Measurements from ENCODE around the gene KISS1R.
A peak's percentile ranks its signal among the peaks of the same experiment; 100 is the strongest.

Gene KISS1R

DNA sequence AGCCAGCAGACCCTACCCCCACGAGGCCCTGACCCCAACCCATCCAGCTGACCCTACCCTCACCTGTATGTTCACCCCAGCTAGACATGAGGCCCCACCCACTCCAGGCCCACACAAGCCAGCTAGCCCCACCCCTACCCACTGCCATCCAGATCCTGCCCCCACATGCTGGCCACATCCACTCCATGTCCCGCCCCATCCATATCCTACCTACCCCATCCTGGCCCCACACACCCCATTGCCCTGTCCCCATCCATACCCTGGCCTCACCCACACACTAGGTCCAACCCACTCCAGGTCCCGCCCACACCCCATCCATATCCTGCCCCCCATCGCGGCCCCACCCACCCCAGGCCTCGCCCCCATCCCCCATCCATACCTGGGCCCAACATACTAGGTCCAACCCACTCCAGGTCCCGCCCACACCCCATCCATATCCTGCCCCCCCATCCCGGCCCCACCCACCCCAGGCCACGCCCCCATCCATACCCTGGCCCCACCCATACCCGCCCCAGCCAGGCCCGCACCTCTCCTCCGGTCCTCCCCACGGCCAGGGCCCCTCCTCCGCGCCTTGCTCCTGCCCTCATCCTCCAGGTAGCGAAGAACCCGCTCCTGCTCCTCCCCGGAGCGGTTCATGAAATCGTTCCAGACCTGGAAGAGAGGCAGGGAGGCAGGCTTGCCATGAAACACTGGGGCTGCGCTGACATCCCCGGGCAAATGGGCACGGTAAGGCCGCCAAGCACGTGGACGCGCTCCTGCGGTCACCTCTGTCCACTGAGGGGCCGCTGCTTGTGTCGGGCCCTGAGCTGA, 16.6 kb upstream of the KISS1R start:
- DNase-seq: no peak

GRCh38 chr19:901216-902092, 15.7 kb upstream of the KISS1R start:
- DNase-seq: no peak

- DNase-seq: no peak
Measured at GRCh38 chr19:902093-902370, 15.1 kb upstream of the KISS1R start.

DNA sequence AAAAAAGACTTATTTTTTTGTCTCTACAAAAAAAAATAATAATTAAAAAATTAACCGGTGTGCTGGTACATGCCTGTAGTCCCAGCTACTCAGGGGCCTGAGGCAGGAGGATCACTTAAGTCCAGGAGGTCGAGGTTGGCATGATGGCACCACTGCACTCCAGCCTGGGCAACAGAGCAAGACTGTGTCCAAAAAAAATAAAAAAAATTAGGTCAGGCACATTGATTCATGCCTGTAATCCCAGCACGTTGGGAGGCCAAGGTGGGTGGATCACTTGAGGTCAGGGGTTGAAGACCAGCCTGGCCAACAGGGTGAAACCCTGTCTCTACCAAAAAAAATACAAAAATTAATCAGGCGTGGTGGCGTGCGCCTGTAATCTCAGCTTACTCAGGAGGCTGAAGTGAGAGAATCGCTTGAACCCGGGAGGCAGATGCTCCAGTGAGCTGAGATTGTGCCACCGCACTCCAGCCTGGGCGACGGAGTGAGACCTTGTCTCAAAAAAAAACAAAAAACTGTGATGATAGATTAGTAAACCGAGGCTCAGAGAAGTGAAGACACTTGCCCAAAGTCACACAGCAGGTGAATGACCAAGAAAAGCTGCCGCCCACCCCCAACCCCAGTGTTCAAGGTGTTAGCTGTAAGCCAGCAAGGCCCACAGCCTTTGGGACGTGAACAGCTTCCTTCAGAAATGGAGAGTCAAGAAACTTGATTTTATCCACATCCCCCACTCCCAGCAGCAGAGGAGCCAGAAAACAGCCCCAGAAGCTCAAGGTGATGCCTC, 14.5 kb upstream of the KISS1R start:
- no peak for DNase-seq

GRCh38 chr19:903266-903797, 13.8 kb upstream of the KISS1R start:
- no peak for DNase-seq

DNA sequence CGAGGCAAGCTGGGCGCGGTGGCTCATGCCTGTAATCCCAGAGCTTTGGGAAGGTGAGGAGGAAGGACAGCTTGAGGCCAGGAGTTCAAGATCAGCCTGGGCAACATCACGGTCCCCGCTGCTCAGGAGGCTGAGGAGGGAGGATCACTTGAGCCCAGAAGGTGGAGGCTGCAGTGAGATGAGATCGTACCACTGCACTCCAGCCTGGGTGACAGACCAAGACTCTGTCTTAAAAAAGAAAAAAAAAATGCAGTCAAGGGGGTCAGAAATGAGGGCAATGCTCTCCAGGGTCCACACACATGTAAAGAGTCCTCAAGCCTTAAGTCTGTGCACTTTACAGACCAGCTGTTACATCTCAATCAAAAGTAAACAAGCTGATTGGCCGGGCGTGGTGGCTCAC, 12.6 kb upstream of the KISS1R start:
- DNase-seq: no peak

- DNase-seq: no peak
Measured at GRCh38 chr19:906480-906879, 10.7 kb upstream of the KISS1R start.

DNA sequence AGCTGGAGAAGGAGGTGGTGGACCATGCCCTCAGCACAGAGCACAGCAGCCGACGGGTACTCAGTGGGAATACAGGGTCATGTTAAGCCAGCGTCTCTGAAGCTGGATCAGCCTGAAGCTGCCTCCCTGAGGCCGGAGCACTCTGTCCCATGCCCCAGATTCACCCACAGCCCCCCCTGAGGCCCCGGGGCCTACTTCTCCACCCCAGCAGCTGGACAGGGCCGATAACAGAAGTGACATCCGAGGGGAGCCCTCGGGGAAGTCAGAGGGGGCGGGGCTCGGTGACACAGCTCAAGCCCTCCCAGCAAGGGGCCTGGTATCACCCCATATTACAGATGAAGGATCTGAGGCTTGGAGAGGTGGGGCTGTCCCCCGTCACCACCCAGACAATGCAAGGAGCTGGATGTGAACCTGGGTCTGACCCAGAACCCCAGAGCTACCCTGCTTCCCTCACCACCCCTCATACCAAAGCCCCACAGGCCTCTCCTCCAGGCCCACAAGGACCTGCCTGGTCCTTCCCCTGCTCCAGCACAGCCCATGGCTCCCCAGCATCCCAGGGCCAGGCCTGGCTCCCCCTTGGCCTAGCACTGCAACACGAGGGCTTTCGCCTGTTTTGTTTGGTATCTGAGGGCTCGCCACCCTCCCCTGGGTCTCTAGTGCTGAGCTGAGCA, 9.8 kb upstream of the KISS1R start:
- no peak for DNase-seq

GRCh38 chr19:911197-912033, 5.7 kb upstream of the KISS1R start:
- no peak for DNase-seq

GRCh38 chr19:912181-913079, 4.7 kb upstream of the KISS1R start:
- no peak for DNase-seq

GRCh38 chr19:913080-913748, 3.9 kb upstream of the KISS1R start, which contains the start of gene R3HDM4:
TSS of gene R3HDM4 (minus strand) at chr19:913219. CDS start at chr19:913157, 62 bp downstream.
- DNase-seq: peak; percentile 71

GRCh38 chr19:916645-917322, 349 bp upstream of the KISS1R start:
- DNase-seq: peak; percentile 24

- no peak for DNase-seq
Measured at GRCh38 chr19:918152-918437, 962 bp downstream of the KISS1R start.

DNA sequence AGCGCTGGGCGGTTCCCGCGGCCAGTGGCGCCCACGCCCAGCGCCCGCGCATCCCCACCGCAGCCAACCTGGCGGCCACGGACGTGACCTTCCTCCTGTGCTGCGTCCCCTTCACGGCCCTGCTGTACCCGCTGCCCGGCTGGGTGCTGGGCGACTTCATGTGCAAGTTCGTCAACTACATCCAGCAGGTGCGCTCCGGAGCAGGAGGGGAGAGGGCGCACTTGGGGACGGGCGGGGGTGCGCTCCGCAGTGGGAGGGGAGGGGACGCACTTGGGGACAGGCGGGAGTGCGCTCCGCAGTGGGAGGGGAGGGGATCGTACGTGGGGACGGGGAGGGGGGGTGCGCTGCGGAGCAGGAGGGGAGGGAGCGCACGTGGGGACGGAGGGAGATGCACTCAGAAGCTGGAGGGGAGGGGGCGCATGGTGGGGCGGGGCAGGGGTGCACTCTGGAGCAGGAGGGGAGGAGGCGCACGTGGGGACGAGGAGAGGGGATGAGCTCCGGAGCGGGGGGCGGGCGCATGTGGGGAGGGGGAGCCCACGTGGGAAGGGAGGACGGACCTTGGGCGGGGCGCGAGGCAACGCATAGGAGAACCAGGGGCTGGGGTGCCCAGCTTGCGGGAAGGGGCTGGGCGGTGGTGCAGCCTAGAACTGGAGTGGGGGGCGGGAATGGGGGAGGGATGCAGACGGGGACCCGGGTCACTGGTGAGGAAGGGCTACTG, 1.5 kb downstream of the KISS1R start:
- peak; percentile 62 for DNase-seq

DNA sequence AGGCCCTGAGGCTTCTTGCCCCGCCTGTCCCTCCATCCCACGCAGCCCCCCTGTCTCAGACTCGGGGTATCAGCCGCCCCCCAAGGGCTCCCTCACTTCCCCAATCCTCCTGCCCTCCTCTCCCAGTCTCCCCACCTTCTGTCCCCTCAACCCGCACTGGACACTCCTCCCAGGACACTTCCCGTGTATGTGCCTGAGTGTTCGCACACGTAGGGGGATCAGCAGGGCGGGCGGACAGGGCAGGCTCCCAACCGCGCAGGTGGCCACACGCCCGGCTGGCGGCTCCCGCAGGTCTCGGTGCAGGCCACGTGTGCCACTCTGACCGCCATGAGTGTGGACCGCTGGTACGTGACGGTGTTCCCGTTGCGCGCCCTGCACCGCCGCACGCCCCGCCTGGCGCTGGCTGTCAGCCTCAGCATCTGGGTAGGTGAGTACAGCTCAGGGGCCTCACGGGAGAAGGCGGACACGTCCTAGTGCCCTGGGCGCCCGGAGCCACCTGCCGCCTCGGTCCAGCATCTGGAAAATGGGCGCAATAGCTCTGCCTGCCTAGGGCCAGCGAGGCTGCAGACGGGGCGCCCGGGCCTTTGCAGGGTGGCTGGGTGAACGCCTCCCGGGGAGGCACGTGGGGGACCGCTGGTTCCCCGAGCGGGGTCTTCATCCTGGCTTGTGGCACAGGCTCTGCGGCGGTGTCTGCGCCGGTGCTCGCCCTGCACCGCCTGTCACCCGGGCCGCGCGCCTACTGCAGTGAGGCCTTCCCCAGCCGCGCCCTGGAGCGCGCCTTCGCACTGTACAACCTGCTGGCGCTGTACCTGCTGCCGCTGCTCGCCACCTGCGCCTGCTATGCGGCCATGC, 2.3 kb downstream of the KISS1R start:
- peak; percentile 74 for DNase-seq

DNA sequence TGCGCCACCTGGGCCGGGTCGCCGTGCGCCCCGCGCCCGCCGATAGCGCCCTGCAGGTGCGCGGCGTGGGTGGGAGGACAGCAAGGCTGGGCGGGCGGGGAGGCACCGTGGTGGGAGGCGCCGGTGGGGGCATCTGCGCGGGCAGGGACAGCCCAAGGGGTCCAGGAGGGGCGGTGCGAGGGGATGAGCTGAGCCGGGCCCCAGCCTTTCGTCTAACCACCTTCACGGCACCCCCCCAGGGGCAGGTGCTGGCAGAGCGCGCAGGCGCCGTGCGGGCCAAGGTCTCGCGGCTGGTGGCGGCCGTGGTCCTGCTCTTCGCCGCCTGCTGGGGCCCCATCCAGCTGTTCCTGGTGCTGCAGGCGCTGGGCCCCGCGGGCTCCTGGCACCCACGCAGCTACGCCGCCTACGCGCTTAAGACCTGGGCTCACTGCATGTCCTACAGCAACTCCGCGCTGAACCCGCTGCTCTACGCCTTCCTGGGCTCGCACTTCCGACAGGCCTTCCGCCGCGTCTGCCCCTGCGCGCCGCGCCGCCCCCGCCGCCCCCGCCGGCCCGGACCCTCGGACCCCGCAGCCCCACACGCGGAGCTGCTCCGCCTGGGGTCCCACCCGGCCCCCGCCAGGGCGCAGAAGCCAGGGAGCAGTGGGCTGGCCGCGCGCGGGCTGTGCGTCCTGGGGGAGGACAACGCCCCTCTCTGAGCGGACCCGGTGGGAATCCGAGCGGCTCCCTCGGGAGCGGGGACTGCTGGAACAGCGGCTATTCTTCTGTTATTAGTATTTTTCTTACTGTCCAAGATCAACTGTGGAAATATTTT, 3.1 kb downstream of the KISS1R start:
- DNase-seq: peak; percentile 75

GRCh38 chr19:924553-925086, 7.5 kb downstream of the KISS1R start:
- no peak for DNase-seq
